ENCODE measurements around the gene SCGB1D1.
"Not testable (repeated sequence)": the region's sequence is repeated elsewhere in the genome, so short reads cannot be mapped to it uniquely, and the experiment has no call there.

The SCGB1D1 gene

GRCh38 chr11:62166371-62166770, 23.6 kb upstream of the SCGB1D1 start:
- no peak for DNase-seq (ENCODE audit: low read depth in 2 of 2)

- DNase-seq (ENCODE audit: low read depth in 2 of 2): no peak
These were observed 20.6 kb upstream of the SCGB1D1 start for GRCh38 chr11:62169448-62169847.

GRCh38 chr11:62169935-62170334, 20.1 kb upstream of the SCGB1D1 start:
- DNase-seq (ENCODE audit: low read depth in 2 of 2): no peak

GRCh38 chr11:62171261-62171723, 18.7 kb upstream of the SCGB1D1 start:
- peak; percentile 27 to 46 for DNase-seq (ENCODE audit: low read depth in 2 of 2)

- no peak for DNase-seq (ENCODE audit: low read depth in 2 of 2)
These were observed 17.7 kb upstream of the SCGB1D1 start for GRCh38 chr11:62172294-62172693.

- DNase-seq (ENCODE audit: low read depth in 2 of 2): no peak
These were observed 13.2 kb upstream of the SCGB1D1 start for GRCh38 chr11:62176766-62177165.

- no peak for DNase-seq (ENCODE audit: low read depth in 2 of 2)
These were observed 10.0 kb upstream of the SCGB1D1 start for GRCh38 chr11:62179995-62180394.

GRCh38 chr11:62181097-62181496, 8.9 kb upstream of the SCGB1D1 start:
- no peak for DNase-seq (ENCODE audit: low read depth in 2 of 2)

- no peak for DNase-seq (ENCODE audit: low read depth in 2 of 2)
These were observed 7.7 kb upstream of the SCGB1D1 start for GRCh38 chr11:62182147-62182891.

GRCh38 chr11:62186195-62186594, 3.8 kb upstream of the SCGB1D1 start:
- no peak for DNase-seq (ENCODE audit: low read depth in 2 of 2)

GRCh38 chr11:62193952-62194351, 3.9 kb downstream of the SCGB1D1 start:
- no peak for DNase-seq (ENCODE audit: low read depth in 2 of 2)

GRCh38 chr11:62195010-62195409, 5.0 kb downstream of the SCGB1D1 start:
- DNase-seq (ENCODE audit: low read depth in 2 of 2): not testable (repeated sequence)

- no peak for DNase-seq (ENCODE audit: low read depth in 2 of 2)
These were observed 5.9 kb downstream of the SCGB1D1 start for GRCh38 chr11:62195945-62196344.

GRCh38 chr11:62197400-62197799, 7.4 kb downstream of the SCGB1D1 start:
- DNase-seq (ENCODE audit: low read depth in 2 of 2): not testable (repeated sequence)

- DNase-seq (ENCODE audit: low read depth in 2 of 2): no peak
These were observed 11.4 kb downstream of the SCGB1D1 start for GRCh38 chr11:62201376-62201775.

- no peak for DNase-seq (ENCODE audit: low read depth in 2 of 2)
These were observed 12.9 kb downstream of the SCGB1D1 start for GRCh38 chr11:62202910-62203309.

GRCh38 chr11:62204430-62204829, 14.4 kb downstream of the SCGB1D1 start:
- DNase-seq (ENCODE audit: low read depth in 2 of 2): no peak

- no peak for DNase-seq (ENCODE audit: low read depth in 2 of 2)
These were observed 15.4 kb downstream of the SCGB1D1 start for GRCh38 chr11:62205441-62205840.

GRCh38 chr11:62206276-62207066, 16.5 kb downstream of the SCGB1D1 start:
- DNase-seq (ENCODE audit: low read depth in 2 of 2): not testable (repeated sequence)

- DNase-seq (ENCODE audit: low read depth in 2 of 2): no peak
These were observed 18.7 kb downstream of the SCGB1D1 start for GRCh38 chr11:62208785-62209144.

GRCh38 chr11:62217191-62217748, 27.3 kb downstream of the SCGB1D1 start:
- DNase-seq (ENCODE audit: low read depth in 2 of 2): no peak

GRCh38 chr11:62221498-62221897, 31.5 kb downstream of the SCGB1D1 start:
- DNase-seq (ENCODE audit: low read depth in 2 of 2): no peak

- DNase-seq (ENCODE audit: low read depth in 2 of 2): no peak
These were observed 33.1 kb downstream of the SCGB1D1 start for GRCh38 chr11:62223095-62223494.
